NCI-H524 (cell line): ENCODE data around the gene SAMD4B.
"Not testable (repeated sequence)": the region's sequence is repeated elsewhere in the genome, so short reads cannot be mapped to it uniquely, and the experiment has no call there.

Source experiments
- DNase-seq, 2 experiments: peaks; one replicate each; lab custom pipeline; 2025; lab: John Stamatoyannopoulos, UW

SAMD4B gene, protein sequence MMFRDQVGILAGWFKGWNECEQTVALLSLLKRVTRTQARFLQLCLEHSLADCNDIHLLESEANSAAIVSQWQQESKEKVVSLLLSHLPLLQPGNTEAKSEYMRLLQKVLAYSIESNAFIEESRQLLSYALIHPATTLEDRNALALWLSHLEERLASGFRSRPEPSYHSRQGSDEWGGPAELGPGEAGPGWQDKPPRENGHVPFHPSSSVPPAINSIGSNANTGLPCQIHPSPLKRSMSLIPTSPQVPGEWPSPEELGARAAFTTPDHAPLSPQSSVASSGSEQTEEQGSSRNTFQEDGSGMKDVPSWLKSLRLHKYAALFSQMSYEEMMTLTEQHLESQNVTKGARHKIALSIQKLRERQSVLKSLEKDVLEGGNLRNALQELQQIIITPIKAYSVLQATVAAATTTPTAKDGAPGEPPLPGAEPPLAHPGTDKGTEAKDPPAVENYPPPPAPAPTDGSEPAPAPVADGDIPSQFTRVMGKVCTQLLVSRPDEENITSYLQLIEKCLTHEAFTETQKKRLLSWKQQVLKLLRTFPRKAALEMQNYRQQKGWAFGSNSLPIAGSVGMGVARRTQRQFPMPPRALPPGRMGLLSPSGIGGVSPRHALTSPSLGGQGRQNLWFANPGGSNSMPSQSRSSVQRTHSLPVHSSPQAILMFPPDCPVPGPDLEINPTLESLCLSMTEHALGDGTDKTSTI

DNA sequence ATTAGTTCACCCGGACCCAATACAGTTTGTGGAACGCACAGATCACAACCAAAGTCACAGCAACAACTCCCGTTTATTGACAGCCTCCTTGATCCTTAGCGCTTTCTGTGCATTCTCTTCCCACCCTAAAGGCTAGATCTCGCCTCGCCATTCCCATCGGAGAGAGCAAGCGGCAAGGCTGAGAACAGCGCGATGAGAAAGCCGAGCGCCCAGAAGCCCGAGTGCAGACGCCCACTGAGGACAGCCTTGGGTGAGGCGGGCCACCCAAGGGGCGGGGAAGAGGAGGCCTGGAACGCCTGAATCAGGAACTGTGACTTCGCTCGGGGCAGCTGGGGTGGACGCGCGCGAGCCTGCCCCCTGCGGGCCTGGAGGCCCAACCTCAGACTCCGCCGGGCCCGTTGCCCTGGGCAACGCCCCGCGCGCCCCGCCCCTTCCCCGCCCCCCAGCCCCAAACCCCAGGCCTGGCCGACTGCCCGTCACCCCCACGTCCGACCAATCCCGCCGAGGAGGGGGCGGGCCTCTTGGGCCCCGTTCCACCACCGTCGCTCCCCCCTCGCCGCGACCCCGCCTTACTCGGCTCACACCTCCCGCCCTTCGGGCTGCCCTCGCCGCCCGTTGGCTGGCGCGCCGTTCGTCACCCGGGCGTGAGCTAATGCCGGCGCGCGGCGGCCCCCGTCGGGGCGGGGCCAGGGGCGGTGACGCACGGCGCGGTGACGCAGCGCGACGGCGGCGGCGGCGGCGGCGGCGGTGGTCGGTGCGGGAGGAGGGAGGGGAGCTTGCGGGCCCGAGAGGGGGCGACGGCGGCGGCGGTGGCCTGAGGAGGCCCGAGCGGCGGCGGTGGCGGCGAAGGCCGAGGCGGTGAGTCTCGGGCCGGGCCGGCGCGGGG, at the start of gene SAMD4B:
Gene SAMD4B (plus strand): TSS at position 703 of the 886 bp plus-strand sequence. CDS start 14,473 bp downstream, outside the sequence.
- DNase-seq: peak; percentile 98 to 99

DNA sequence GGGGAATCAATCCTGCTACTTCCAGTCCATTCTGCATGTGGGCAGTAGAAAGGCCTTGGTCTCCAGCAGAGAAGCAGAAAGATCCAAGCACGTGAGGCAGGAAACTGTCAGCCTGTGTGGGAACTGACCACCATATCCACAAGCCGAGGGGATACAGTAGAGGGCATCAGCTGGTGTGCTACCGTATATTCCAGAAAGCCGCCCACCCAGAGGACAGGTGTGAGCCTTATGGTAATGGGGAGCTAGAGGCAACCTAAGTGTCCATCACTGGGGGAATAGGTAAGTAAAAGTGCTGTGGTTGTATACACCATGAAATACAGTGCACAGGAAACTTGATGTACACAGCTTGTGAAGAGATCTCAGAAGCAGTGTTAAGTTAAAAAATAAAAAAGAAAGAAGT, 48.8 kb upstream of the SAMD4B start:
- DNase-seq: no peak

DNA sequence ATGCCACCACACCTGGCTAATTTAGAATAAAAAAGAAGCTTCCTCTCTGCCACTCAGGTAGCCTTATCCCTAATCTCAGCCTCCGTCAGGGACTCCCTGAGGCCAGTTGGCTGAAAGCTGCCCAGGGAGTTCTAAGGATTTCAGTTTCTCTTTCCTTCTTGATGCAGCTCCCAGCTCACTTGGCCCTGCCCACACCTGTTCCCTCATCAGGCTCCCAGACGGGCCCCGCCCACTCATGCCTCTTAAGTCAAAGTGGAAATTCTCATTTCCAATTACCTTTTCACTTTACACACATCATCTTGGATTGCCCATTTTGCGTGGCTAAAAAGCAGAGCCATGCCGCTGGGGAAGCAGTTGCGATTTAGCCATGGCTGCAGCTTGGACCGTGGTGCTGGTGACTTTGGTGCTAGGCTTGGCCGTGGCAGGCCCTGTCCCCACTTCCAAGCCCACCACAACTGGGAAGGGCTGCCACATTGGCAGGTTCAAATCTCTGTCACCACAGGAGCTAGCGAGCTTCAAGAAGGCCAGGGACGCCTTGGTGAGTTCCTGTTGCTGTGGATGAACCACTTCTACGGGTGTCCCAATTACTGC, 46.1 kb upstream of the SAMD4B start, which contains the start of gene IFNL1:
Gene IFNL1 (plus strand): TSS at position 353 of the 591 bp plus-strand sequence. CDS start 15 bp downstream, at position 368.
- no peak for DNase-seq

DNA sequence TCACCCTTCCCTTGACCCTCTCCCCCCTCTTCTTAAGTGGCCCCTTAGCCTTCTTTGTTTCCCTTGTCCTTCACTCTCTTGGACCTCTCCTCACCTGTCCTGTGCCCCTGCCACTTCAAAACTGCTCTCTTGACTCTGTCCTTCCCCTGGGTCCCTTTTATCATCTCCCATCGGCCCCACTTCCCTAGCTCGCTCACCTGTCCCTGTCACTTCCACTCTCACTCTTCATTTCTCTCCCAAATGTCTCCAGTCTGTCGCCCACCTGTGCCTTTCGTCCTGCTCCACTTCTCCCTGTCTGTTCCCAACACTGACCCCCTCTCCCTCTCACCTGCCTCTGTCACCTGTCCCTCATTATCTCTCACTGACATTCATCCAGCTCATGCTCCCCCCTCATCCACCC, 45.3 kb upstream of the SAMD4B start:
- no peak for DNase-seq

DNA sequence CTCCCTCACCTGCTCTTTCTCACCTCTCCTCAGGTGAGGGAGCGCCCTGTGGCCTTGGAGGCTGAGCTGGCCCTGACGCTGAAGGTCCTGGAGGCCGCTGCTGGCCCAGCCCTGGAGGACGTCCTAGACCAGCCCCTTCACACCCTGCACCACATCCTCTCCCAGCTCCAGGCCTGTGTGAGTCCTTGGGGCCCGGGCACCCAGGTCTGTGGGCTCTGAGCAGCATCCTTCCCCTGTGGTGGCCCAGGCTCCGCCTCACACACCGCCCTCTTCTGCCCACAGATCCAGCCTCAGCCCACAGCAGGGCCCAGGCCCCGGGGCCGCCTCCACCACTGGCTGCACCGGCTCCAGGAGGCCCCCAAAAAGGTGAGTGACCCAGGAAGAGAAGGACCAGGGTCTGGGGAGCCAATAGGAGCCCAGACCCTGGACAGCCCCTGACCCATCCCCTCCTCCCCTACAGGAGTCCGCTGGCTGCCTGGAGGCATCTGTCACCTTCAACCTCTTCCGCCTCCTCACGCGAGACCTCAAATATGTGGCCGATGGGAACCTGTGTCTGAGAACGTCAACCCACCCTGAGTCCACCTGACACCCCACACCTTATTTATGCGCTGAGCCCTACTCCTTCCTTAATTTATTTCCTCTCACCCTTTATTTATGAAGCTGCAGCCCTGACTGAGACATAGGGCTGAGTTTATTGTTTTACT, 44.1 kb upstream of the SAMD4B start:
- DNase-seq: no peak

DNA sequence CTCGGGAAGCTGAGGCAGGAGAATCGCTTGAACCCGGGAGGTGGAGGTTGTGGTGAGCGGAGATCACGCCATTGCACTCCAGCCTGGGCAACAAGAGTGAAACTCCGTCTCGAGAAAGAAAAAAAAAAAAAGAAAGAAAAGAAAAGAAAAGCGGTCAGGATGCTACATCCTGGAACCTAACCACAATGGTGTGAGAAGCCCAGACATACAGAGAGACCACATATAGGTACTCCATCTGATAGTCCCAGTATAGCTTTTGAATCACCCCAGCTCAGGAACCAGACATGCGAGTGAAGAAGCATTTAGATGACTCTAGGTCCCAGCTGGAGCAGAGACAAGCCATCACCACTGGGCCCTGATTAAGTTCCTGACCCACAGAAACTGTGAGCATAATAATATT, 42.8 kb upstream of the SAMD4B start:
- DNase-seq: no peak

DNA sequence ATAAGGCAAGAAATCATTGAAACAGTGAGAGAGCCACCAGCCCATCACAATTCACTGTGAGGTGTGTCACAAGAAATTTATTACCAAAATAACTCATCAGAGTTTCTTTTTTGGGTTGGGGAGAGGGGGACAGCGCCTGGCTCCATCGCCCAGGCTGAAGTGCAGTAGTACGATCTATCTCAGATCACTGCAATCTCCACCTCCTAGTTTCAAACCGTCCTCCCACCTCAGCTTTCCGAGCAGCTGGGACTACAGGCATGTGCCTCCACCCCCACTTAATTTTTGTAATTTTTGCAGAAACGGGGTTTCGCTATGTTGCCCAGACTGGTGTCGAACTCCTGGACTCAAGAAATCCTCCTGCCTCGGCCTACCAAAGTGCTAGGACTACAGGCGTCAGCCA, 42.4 kb upstream of the SAMD4B start:
- no peak for DNase-seq

DNA sequence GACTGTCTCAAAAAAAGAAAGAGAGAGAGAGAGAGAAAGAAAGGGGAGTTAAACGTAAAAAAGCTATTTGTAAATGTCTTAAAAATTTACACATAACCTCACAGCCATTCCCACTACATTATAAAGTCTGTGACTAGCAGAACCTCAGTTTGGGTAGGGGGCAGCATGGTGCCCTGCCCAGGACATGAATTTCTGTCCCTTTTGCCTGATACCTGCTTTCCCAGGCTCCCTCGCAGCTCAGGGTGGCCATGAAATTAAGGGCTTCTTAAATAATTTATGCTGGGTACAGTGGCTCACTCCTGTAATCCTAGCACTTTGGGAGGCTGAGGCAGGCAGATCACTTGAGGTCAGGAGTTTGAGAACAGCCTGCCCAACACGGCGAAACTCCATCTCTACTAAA, 41.2 kb upstream of the SAMD4B start:
- no peak for DNase-seq

DNA sequence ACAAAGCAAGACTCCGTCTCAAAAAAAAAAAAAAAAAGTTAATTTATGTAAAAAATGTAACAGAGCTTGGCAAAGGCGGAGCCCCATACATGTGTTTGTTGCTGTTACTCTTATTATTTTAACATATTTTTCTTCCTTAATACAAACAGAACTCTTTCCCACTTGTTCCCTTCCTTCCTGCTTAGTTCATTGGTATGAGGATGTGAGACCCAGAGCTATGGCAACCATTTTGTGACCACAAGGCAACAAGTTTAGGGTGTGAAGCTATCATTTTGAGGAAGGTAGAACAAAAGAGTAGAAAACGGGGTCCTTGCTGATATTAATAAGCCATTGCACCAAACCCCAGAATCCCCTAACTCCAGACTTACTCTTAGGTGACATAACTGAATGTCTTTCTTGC, 40.7 kb upstream of the SAMD4B start:
- no peak for DNase-seq

DNA sequence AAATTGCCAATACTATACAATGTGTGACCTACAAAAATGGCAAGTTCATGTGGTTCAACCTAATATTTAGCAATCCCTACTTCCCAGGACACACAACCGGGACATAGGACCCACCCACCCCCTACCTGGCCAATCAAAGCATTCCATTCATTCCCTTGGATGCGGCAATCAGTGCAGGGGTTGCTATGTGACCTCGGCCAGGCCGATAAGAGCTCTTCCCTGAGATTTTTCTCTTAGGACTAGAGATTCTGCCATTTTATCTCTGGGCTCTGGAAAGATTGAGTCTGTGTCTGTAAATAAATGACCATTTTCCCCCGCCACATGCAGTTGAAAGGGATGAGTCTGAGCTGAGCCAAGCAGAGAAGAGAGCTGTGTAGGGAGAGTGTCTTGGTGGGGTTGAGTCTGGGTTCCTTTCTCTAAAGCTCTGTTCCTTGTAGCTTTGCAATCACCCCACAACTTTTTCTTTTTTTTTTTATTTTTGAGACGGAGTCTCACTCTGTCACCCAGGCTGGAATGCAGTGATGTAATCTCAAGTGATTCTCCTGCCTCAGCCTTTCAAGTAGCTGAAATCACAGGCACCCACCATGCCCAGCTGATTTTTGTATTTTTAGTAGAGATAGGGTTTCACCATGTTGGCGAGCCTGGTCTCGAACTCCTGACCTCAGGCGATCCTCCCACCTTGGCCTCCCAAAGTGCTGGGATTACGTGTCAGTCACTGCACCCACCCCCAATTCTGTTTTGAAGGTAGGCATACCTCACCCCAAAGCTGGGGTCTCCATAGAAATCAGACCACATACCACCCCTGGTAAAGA, 38.6 kb upstream of the SAMD4B start:
- no peak for DNase-seq

DNA sequence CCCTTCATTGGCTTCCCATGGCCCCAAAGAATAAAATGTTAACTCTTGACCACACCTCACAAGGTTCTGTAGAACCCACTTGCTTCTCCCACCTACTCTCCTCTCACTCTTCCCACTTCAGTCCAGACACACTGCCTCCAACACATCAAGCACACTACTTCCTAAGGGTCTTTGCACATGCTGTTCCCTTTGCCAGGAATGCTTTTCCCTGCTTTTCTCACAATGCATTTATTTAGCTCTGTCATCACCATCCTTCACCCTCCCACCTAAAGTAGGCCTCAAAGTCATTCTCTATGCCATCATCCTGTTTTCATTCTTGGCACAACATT, 38.1 kb upstream of the SAMD4B start:
- no peak for DNase-seq

DNA sequence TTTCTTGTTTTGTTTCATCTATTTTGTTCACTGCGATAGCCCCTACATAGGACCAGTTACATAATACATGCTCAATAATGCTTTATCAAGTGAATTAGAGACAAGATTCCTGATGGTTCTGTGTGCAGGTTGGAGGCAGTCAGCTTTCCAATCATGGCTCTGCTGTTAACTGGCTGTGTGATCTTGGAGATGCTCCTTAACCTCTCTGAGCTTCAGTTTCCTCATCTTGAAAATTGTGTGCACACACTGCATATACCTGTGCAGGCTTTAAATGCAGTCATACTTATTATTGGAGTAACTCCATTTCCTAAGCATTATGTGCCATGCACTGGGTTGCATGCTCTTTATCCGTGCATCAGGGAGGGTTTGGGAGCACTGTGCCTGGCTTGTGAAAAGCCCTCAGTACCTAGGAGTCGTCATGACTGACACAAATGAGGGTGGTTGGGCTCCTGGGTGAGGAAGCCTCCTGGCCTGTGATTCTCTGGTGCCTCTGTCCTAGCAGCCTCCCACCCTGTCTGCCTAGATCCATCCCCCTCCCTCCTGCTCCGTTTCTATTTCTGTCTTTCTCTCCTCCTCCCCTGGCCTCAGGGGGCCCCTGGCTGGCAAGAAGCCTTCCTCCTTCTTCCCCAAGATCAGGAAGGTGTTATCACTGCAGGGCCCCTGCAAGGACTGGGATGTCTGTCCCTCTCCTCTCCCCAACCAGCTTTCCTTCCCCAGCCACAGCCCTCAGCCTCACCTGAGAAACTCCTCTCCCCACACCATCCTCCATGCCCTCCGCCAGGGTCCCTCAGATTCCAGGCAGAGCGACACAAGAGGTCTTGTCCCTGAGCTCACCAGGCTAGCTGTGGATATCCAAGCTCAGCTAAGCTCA, 37.3 kb upstream of the SAMD4B start:
- DNase-seq: no peak

DNA sequence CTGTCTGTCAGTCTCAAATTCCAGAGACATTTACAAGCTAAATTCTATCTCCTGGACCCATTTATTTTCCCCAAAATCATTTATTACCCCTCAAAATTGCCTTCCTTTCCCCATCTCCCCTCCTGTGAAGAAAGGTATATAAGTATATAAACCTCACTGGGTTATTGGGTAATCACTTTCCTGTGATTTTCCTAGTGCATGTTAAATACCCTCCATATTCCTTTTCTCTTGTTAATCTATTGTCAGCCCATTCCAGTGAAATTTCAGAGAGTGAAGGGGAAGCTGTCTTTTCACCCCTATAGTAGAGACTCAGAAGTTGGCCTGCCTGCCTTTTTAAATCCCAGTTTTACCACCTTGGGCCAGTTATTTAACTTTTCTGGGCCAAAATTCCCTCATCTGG, 36.1 kb upstream of the SAMD4B start:
- no peak for DNase-seq

DNA sequence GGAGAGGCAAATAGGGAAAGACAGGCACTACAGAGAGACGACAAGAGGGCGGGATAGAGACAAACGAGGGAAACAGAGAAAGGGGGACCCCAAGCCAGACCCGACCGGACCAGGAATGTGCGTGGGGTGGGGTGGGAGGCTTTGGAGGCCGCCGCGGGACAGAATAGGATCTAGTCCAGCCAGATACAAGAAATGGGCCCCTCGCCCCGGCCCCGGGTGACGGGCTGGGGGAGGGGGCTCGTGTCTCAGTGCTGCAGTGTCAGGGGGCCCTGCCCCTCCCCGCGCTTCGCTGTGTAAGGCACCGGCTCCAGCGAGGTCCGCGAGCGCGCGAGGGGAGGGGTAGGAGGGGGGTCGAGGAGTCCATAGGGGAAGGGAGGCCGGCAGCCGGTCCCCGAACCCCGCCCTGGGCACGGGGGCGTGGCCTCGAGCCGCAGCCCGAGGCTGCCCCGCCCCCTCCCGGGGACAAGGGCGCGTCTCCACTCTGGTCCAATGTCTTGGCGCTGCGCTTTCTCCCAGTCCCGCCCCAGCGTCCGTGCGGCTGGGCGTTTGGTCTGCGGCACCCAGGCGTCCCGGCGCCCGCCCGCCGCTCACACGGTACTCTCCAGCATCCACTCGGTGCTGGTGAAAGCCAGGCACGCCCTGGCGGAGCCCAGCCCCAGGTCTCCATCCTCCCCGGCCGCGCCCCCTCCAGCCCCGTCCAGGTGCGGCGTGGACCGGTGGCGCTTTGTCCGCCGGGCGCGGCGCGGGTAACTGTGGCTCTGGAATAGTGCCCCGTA, 35.0 kb upstream of the SAMD4B start:
- no peak for DNase-seq

DNA sequence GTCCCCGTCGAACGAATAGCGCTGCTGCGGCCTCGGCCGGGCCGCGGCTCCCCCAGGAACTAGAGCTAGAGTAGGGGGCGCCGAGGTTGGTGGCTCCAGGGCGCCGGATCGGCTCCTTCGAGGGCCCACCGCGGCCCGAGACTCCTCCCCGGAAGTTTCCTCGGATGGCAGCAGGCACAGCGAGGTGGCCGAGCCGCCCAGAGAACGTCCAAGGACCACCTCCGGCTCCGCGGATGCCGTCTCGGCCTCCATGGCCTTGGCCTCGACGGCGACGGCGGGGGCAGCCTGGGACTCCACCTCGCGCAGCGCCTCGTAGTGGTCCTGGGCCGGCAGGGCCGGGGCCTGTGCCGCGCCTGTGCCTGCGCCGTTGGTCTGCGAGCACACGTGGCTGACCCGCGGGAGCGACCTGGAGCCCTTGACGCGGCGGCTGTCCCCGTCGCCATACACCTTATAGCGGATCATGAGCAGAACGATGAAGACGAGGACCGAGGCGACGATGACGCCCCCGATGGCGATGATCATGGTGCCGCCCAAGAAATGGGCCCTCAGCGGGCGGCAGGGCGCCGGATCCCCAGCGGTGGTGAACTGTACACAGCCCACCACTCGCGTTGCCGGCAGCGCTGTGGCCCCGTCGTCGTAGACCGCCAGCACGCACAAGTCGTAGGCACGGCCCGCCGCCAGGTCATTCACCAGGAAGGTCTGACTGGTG, 34.2 kb upstream of the SAMD4B start:
- DNase-seq: no peak

DNA sequence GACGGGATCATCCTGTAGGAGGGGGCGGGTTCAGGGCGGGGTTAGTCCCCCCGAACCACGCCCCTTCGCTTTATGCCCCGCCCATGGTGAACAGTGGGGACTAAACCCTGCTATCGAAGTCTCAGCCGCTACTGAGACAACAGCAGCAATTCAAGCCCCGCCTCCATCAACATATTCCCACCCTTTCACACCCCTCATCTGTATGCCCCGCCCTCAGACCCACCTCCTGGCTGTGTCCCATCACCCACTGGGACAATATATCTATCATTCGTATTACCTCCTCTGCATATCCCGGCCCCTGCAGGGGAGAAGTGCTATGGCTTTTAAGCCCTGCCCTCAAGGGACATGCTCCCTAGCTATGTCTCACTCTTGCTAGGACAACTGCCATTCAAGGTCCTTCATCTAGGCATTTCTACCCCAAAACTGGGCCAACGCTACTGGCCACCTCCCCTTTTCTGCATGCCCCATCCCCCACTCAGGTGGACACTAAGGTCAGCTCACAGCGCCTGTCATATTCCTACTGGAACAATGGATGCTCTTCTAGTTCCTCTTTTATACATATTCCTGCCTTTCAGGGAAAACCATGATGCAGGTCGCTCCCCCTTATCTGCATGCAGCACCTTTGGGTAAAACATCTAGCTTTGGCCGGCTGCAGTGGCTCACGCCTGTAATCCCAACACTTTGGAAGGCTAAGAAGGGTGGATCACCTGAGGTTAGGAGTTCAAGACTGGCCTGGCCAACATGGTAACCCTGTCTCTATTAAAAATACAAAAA, 33.5 kb upstream of the SAMD4B start:
- no peak for DNase-seq

DNA sequence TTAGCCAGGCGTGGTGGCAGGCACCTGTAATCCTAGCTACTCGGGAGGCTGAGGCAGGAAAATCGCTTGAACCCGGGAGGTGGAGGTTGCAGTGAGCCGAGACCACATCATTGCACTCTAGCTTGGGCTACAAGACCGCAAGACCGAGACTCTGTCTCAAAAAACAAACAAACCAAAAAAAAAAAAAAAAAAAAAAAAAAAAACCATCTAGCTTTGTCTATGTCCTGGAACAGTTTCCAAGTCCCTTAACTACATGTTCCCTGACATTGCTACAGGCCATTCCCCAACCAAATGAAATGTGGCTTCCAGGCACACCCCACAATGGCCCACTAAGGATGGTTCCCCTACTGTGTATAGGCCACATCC, 32.9 kb upstream of the SAMD4B start:
- DNase-seq: not testable (repeated sequence)
